HG03280 (cell line): ENCODE results near the gene FOLR3.
"Not testable (repeated sequence)": the region's sequence is repeated elsewhere in the genome, so short reads cannot be mapped to it uniquely, and the experiment has no call there.

Experiments used
- ATAC-seq: cut with Tn5 transposase; IDR thresholded peaks from one replicate; pipeline ENCODE4 v1.9.1; 2021; ENCODE audit warnings: mild to moderate bottlenecking, moderate library complexity; ENCODE audit not compliant: unreplicated experiment

The FOLR3 gene

GRCh38 chr11:72160319-72160718, 24.8 kb downstream of the FOLR3 start:
- no peak for ATAC-seq

GRCh38 chr11:72162891-72163492, 27.5 kb downstream of the FOLR3 start:
- no peak for ATAC-seq

- not testable (repeated sequence) for ATAC-seq
These were observed 28.7 kb downstream of the FOLR3 start for GRCh38 chr11:72164187-72164586.

GRCh38 chr11:72169046-72169555, 33.6 kb downstream of the FOLR3 start:
- not testable (repeated sequence) for ATAC-seq

GRCh38 chr11:72169754-72170153, 34.2 kb downstream of the FOLR3 start:
- ATAC-seq = not testable (repeated sequence)

GRCh38 chr11:72172043-72172442, 36.5 kb downstream of the FOLR3 start:
- ATAC-seq = not testable (repeated sequence)

- ATAC-seq = no peak
These were observed 37.8 kb downstream of the FOLR3 start for GRCh38 chr11:72173291-72173690.

GRCh38 chr11:72174302-72175070, 39.0 kb downstream of the FOLR3 start:
- no peak for ATAC-seq

- ATAC-seq = no peak
These were observed 42.1 kb downstream of the FOLR3 start for GRCh38 chr11:72177656-72178055.

GRCh38 chr11:72179049-72179803, 43.7 kb downstream of the FOLR3 start:
- no peak for ATAC-seq

GRCh38 chr11:72179804-72180396, 44.4 kb downstream of the FOLR3 start:
- no peak for ATAC-seq

GRCh38 chr11:72180892-72181552, 45.5 kb downstream of the FOLR3 start:
- not testable (repeated sequence) for ATAC-seq

- not testable (repeated sequence) for ATAC-seq
These were observed 46.0 kb downstream of the FOLR3 start for GRCh38 chr11:72181553-72181958.

GRCh38 chr11:72188267-72188666, 52.7 kb downstream of the FOLR3 start:
- no peak for ATAC-seq
